CD4-positive, alpha-beta T cell treated with Interleukin-17A for 4 hours (primary cell): ENCODE data around the gene HCN4.
"Not testable (repeated sequence)": the region's sequence is repeated elsewhere in the genome, so short reads cannot be mapped to it uniquely, and the experiment has no call there.

Experiments used
- DNase-seq: peaks from one replicate; pipeline ENCODE4 v3.0.0-alpha.2; 2020; ENCODE audit warnings: mixed read lengths

HCN4 gene

DNA sequence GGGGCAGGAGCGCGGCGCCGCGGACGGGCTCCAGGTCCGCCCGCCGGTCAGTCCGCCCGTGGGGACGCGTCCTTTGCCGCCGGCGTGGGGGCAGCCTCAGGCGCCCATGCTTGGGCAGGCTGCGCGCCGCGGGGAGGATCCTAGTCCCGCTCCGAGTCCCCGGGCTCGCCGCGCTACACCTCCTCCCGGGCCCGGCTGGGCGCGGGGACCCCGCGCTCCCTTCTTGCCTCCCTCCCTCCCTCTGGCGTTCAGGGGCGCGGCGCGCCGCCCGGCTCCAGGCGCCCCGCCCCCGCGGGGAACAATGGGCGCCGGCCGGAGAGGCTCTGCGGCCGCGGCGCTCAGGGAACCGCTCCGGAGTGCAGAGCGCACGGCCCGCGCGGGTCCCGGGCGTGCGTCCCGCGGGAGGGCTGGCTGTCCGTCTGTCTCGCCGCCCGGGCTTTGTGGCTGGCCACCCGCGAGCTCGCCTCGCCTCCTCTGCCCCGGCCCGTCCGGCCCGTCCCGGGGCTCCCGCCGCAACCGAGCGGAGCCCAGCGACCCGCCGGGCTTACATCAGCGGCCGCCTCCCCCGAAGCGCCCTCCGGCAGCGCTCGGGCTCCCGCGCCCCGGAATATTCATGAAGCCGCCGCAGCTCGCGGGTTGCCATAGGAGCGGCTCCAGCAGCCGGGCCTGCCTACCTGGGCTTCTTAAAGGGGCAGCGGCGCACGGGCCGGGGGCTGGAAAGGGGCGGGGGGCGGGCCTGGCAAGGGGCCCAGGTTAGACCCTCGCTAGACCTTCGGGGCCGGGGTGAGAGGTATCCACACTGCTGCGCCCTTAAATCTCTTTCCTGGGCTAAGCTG is at the start of gene HCN4:
HCN4 (minus strand) TSS at position 658 of the 836 bp plus-strand sequence. CDS start 688 bp downstream, outside the sequence.
- no peak for DNase-seq

DNA sequence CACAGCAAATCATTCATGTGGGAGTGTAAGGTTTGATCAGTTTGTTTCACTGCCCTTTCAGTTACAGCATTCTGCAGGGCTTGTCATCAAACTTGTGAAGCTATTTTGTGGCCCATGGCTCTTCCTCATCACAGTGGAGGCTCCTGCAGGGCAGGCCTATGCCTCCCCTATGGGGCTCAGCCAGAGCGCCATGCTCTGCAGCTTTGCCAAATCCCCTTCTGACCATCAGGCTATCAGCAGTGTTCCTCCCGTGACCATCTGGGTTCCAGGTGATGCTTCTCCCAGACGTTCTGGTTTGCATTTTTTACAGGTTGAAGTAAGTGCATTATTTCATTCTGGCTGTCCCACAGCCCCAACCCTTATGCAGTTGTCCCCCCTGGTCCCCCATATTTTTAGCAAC is 46.1 kb upstream of the HCN4 start:
- DNase-seq, result no peak

DNA sequence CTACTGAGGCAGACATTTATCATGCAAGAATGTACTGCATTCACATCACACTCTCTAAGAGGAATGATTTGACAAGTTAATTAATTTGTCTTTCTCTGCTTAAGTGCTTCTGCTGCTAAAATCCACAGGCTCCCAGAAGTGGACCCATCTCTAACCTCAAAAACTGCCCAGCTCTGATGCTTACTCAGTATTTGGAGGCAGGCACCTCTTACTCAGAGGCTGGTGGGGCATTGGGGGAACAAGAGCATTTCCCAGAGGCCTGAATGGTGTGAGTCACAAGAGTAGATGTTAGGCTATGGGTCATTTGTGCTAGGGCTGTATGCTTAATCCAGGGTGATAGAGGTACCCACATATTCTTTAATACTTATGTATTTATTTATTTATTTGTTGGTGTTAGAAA is 34.4 kb upstream of the HCN4 start:
- no peak for DNase-seq

DNA sequence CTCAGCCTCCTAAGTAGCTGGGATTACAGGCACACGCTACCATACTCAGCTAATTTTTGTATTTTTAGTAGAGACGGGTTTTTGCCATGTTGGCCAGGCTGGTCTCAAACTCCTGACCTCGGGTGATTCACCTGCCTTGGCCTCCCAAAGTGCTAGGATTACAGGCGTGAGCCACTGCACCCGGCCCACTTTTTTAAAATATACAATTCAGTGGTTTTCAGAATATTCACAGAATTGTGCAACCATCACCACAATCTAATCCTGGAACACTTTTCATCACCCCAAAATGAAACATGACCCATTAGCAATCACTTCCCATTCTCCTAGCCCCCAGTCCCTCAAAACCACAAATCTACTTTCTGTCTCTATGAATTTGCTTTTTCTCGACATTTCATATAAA is 31.5 kb upstream of the HCN4 start:
- not testable (repeated sequence) for DNase-seq

DNA sequence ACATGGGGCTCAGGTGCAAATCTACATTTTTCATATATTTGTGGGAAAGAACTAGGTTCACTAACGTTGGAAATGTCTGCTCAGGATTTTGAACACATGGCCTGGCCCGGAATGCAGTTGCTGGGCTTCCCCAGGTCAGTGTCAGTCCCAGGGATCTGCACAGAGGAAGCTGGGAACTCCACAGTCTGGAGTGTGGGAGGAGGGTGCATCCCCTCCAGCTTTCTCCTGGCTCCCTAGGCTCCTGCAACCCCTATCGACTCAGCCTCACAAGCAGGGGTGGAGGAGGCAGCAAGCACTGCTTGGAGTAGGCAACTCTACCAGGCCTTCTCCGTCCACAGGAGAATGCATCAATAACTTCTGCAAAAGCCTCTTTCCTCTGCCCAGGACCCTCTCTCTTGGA is 30.1 kb upstream of the HCN4 start:
- DNase-seq, result no peak

- no peak for DNase-seq
Measured at GRCh38 chr15:73397461-73397860, 28.7 kb upstream of the HCN4 start.

DNA sequence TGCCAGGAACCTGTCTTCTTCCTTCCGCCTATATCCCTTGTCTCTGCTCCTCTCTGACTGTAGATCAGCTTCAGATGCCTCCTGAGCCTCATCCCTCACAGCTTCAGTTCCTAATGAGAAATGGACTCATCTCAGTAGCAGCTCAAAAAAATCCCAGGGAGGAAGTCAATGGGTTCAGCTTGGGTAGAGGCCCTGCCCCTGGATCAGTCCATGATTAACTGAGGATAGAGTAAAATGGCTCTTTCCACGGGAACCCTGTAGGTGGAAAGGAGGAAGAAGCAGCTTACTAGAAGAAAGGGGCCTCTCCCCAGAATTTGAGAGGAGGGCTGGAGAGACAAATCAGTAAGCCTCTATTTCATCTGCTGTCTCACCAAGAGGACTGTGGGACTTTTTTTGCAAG is 26.9 kb upstream of the HCN4 start:
- no peak for DNase-seq

DNA sequence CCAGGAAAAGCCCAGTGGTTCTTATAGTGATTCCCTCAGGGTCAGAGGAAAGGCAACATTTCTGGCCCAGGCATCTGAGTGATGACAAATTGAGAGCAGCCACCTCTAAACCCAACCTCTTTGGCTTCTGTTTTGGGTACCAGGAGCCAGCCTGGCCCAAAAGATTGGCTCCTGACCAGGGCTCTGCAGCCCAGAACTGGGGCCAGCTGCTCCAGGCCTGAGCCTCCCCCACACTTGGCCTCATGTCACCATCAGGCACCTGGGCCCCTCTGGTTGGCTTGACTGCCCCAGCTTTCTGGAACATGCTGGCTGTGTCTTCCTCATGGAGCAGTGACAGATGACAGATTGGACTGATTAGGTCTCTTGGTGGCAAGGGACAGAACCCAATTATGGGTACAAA is 26.0 kb upstream of the HCN4 start:
- no peak for DNase-seq

GRCh38 chr15:73393336-73393735 is 24.6 kb upstream of the HCN4 start:
- DNase-seq, result no peak

DNA sequence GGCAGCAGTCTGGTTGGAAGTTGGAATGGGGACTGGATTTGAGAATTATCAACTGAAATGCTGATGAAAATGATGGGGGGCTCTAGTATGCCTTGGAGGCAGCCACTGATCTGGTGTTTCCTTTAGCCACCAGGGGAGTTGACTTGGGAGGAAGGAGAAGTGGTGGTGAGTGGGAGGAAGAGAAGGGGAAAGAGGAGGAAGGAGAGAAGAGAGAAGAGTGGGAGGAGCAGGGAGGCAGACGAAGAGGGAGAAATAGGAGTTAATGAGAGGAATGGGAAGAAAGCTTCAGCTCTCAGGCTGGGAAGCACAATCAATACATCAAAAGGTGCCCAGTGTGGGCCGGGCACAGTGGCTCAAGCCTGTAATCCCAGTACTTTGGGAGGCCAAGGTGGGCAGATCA is 23.3 kb upstream of the HCN4 start:
- no peak for DNase-seq

DNA sequence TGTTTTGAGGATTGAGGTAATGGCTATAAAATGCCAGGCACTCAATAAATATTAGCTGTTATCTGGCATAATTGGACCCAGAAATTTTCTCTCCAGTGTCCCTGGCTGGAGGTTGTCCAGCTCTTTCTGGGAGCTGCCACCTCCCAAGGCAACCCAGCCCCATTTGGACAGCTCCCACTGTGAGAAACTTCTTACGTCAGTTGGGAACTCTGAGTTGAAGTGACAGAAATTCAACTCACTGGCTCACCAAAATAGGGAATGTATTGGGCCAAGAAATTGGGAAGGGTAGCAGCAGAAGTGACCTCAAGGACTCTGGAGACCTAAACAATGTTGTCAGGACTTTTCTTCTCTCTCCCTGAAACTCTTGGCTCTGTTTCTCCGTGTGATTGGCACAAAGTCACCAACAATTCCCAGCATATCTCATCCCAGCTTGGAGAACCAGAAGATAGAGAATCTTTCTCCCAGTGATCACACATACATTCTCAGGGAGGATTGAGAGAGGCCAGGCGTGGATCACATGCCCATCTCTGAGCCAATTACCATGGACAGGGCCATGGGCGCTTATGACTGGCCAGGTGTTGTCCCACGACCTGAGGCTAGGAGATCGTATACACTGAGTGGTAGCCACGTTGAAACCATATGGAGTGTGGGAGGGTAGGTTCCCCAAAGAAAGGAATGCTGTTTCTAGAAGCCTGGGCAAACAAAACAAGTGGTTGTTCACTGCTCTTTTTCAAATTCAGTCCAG is 22.5 kb upstream of the HCN4 start:
- no peak for DNase-seq

DNA sequence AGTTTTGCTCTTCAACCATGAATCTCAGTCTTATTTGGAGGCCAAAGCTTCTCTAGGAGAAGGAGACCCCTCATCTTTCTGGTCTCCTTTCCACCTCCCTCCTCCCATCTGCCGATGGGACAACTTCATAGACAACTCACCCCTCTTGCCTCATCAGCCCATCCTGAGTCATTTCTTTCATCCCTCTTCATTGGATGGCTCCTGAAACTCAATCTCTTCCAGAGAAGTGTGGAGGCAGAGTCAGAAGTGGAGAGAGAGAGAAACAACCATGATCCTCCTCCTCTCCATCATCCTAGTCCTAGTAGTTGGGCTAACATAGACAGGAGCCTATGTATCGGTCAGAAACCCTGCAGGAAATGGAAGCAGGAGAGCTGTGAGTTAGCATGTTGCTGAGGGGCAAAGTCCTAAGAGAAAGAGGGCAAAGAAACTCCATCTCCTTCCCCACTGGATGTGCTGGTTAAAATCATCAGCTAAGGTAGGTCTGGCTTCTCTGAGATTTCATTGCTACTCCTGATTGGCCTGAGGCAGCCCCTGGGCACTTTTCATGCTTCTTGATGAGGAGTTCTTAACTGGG is 21.3 kb upstream of the HCN4 start:
- no peak for DNase-seq

DNA sequence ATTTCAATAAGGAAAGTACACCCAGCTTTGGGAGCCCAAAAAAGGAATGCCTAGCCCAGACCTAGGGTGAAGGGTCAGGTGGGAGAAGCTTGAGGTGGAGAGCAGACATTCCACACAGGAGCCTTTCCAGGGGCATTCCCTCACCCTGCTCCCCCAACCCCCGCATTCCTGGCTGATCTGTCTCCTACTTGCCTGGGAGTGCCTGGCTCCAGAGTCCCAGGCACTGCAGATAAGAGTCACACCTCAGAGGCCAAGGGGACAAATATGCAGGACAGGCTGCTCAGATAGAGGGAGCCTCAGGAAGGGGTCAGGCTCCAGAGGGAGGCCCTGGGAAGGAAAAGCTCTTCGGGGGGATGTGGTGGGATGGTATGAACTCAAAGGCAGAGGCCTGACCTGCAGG is 20.8 kb upstream of the HCN4 start:
- no peak for DNase-seq

- no peak for DNase-seq
Measured at GRCh38 chr15:73388256-73388781, 19.6 kb upstream of the HCN4 start.

DNA sequence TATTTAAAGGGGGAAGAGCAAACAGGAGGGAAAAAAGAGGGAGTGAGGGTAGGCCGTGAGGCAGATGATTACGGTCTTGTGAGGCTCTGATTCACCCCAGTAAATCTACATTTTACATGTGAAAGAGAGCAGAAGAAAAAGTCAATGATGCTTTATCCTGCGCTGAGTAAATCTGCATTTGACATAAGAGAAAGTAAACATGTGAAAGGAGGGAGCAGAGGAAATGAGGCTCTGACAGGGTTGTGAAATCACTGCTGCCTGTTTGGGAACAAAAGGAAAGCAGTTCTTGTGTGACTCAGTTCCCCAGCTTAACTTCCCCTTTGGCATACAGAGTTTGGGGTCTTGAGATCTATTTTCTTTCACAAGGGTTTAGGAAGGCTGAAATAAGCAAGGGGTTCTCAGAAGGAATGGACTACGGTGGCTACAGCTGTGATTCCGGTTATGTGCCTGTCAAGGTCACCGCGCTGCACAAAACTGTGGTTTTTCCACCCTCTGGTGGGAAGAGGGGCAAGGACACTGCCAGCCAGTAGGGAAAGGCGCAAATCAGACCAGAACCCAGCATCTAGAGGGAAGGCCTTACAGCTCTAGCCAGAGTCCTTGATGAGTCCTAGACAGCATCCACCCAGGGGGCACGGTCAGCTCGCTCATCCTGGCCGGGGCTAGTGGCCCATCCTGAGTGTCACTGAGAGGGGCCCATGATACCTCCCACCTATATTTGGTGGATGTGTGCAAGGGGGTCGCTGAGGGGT is 18.9 kb upstream of the HCN4 start:
- DNase-seq, result no peak

GRCh38 chr15:73386886-73387506 is 18.2 kb upstream of the HCN4 start:
- DNase-seq, result no peak

DNA sequence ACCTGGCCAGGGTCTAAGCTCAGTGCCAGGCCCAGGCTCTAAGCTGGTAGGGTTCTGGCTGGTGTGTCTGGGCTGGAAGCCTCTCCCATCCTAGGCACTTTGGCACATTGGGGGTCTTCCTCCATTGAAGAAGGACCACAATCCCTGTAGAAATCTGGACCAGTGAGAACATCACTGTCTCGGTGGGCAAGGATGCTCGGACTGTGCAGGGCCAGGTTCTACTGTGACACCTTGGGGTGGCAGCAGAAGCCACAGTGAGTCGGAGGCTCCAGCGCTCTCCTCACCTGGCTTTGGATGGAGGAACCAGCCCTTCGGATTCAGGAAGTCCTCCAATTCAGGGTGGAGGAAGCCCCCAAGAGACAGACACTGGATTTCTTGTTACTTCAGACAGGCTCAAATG is 17.5 kb upstream of the HCN4 start:
- DNase-seq, result no peak

- no peak for DNase-seq
Measured at GRCh38 chr15:73385205-73385604, 16.4 kb upstream of the HCN4 start.

GRCh38 chr15:73383310-73384189 is 14.8 kb upstream of the HCN4 start:
- no peak for DNase-seq

GRCh38 chr15:73382115-73382514 is 13.4 kb upstream of the HCN4 start:
- no peak for DNase-seq

GRCh38 chr15:73380661-73381060 is 11.9 kb upstream of the HCN4 start:
- no peak for DNase-seq
